Activated CD8-positive, alpha-beta T cell treated with anti-CD3 and anti-CD28 coated beads, Interleukin-2, amount 10 ng/mL, durations not matched to agents 7 days and 5 days (primary cell): Measurements from ENCODE around the gene CDH15. TPM values are rescaled to one million over a fixed set of nuclear protein-coding genes. Genes with fewer than 3 reads are reported as not detected.
"Not testable (repeated sequence)": the region's sequence is repeated elsewhere in the genome, so short reads cannot be mapped to it uniquely, and the experiment has no call there.

ENCODE experiments used
- ATAC-seq: fragments of 150-1000 bp; cut with Tn5 transposase; one replicate; pipeline ENCODE4 v1.10.0; 2021; ENCODE audit warnings: moderate library complexity
- CTCF ChIA-PET: fragments of 350-600 bp; sonication (Branson Sonifier 250); formaldehyde crosslinking; loops from one replicate; lab custom pipeline; 2021; ENCODE audit warnings: antibody characterized with exemption; lab: Charles Lee
- POLR2A ChIA-PET: fragments of 350-600 bp; sonication (Branson Sonifier 250); formaldehyde crosslinking; loops from one replicate; lab custom pipeline; 2021; ENCODE audit warnings: antibody characterized with exemption; lab: Charles Lee
- DNase-seq: peaks from one replicate; pipeline ENCODE4 v3.0.0-alpha.2; 2020
- H3K27ac Mint-ChIP-seq: one replicate; pipeline ENCODE4 v1.8.0; 2021; ENCODE audit warnings: mild to moderate bottlenecking, mixed read lengths
- H3K27me3 Mint-ChIP-seq: one replicate; pipeline ENCODE4 v1.8.0; 2021; ENCODE audit warnings: low read depth, mixed read lengths
- H3K36me3 Mint-ChIP-seq: one replicate; pipeline ENCODE4 v1.8.0; 2021; ENCODE audit warnings: low read depth, mixed read lengths
- H3K4me1 Mint-ChIP-seq: one replicate; pipeline ENCODE4 v1.8.0; 2021; ENCODE audit warnings: low read depth, mixed read lengths
- H3K4me3 Mint-ChIP-seq: one replicate; pipeline ENCODE4 v1.8.0; 2021; ENCODE audit warnings: mild to moderate bottlenecking, mixed read lengths
- H3K9me3 Mint-ChIP-seq: one replicate; pipeline ENCODE4 v1.8.0; 2022; ENCODE audit warnings: mixed read lengths; ENCODE audit not compliant: insufficient read depth
- total RNA-seq, 2 experiments: library from RNA; stranded (reverse); gene quantifications; one replicate each; pipeline ENCODE4 v1.2.3, GENCODE V29; 2021

The CDH15 gene
- total RNA-seq, 2 experiments from 2014 or later, result not detected

- H3K4me1 Mint-ChIP-seq, result peaks cover 5% of the 10 kb centered on the region
- no peak overlapping the region for H3K4me3 Mint-ChIP-seq
- no peaks in the 10 kb centered on the region for H3K9me3 Mint-ChIP-seq
- H3K27me3 Mint-ChIP-seq, result no peaks in the 10 kb centered on the region
- POLR2A ChIA-PET, result no interaction called here
- no peak overlapping the region for H3K27ac Mint-ChIP-seq
- CTCF ChIA-PET, result no interaction called here
- H3K36me3 Mint-ChIP-seq, result no peaks in the 10 kb centered on the region
- DNase-seq (no peak), ATAC-seq (no peak)
Observed at GRCh38 chr16:89178453-89179147, 7.1 kb downstream of the CDH15 start.

GRCh38 chr16:89179148-89179484 lies 7.6 kb downstream of the CDH15 start:
- H3K27ac Mint-ChIP-seq, result no peak overlapping the region
- ChIA-PET POLR2A (interaction anchor here (0.6 kb wide), 1 partner anchor 68 kb away, joined by 3 read pairs; no protein-coding TSS in a partner anchor), CTCF (no interaction called here)
- no peaks in the 10 kb centered on the region for H3K36me3 Mint-ChIP-seq
- H3K4me3 Mint-ChIP-seq, result no peak overlapping the region
- H3K4me1 Mint-ChIP-seq, result peaks cover 5% of the 10 kb centered on the region
- no peak for ATAC-seq
- H3K27me3 Mint-ChIP-seq, result no peaks in the 10 kb centered on the region
- DNase-seq, result no peak
- no peaks in the 10 kb centered on the region for H3K9me3 Mint-ChIP-seq

DNA sequence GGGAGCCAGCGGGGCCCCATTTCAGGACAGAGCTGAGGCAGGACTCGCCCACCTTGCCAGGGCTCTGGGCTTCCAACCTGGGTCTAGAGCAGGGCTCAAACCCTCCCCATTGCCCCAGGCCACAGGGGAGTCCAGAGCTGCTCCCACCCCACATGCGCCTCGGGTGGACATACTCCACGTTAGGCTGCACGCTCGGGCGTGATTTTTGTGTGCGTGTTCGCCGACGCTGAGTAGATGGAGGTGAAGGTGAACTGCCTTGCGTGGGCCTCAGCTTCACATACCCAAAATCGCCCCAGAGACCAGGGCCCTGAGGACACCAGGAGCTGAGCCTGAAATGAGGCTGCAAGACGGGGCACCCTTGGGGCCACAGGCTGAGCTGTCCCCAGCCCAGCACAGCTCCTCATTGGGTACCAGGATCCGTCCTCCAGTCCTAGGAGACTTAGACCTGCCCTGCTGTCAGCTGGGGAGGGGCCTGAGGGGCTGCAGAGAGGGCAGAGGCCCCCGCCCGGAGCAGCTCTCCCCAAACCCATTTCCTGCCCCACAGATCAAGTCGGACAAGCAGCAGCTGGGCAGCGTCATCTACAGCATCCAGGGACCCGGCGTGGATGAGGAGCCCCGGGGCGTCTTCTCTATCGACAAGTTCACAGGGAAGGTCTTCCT lies 8.2 kb downstream of the CDH15 start:
- no peak for DNase-seq
- no peaks in the 10 kb centered on the region for H3K9me3 Mint-ChIP-seq
- no peak overlapping the region for H3K27ac Mint-ChIP-seq
- ATAC-seq, result no peak
- H3K4me1 Mint-ChIP-seq, result peaks cover 5% of the 10 kb centered on the region
- CTCF ChIA-PET, result no interaction called here
- H3K36me3 Mint-ChIP-seq, result no peaks in the 10 kb centered on the region
- no peak overlapping the region for H3K4me3 Mint-ChIP-seq
- no peaks in the 10 kb centered on the region for H3K27me3 Mint-ChIP-seq
- POLR2A ChIA-PET, result interaction anchor here (0.6 kb wide), 1 partner anchor 67 kb away, joined by 3 read pairs; no protein-coding TSS in a partner anchor

GRCh38 chr16:89183463-89183862 lies 11.9 kb downstream of the CDH15 start:
- Mint-ChIP-seq H3K27ac (no peak overlapping the region), H3K36me3 (no peaks in the 10 kb centered on the region), H3K4me3 (no peak overlapping the region), H3K27me3 (no peaks in the 10 kb centered on the region), H3K9me3 (no peaks in the 10 kb centered on the region), H3K4me1 (peaks cover 5% of the 10 kb centered on the region)
- ChIA-PET CTCF (no interaction called here), POLR2A (no interaction called here)
- no peak for DNase-seq
- ATAC-seq, result no peak

DNA sequence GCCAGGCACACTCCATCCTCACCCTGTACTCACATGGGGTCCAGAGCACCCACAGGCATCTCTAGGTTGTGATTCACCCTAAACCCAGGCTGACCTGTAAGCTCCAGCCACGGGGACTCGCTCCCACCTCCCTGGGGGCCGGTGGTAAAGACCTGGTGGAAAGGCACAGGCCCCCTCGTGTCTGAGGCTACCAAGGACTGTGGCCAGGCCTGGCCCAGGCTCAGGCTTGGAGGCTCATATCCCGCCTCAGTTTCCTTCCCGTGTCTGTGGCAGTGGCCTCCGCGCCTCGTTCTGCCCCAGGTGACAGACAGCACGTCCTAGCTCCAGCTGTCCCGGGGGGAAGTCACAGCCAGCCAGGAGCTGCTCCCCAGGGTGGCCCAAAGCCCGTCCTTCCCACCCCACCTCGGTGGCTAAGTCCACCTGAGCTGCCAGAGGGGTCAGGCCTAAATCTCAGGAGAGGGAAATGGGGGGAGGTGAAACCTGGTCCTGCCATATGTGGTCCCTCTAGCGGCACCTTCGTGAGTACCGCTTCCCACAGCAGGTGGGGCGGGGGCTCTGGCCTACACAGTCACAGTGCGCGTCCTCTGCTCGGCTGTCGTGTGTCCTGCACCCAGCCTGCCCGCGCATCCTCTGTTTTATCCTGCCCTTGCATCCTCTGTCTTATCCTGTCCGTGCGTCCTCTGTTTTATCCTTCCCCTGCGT lies 12.6 kb downstream of the CDH15 start:
- Mint-ChIP-seq H3K27ac (no peak overlapping the region), H3K27me3 (no peaks in the 10 kb centered on the region), H3K4me1 (peaks cover 5% of the 10 kb centered on the region), H3K36me3 (no peaks in the 10 kb centered on the region), H3K4me3 (no peak overlapping the region), H3K9me3 (no peaks in the 10 kb centered on the region)
- DNase-seq (no peak), ATAC-seq (no peak)
- ChIA-PET POLR2A (no interaction called here), CTCF (no interaction called here)

DNA sequence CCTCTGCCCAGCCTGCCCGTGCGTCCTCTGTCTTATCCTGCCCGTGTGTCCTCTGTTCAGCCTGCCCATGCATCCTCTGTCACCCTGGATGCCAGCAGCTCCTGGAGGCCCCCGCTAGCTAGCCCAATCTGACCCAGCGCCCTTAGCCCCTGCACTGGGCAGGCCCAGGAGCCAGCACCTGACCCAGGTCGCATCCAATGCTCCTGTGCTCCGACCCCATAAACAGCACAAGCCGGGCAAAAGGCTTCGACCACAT lies 13.1 kb downstream of the CDH15 start:
- ChIA-PET CTCF (no interaction called here), POLR2A (no interaction called here)
- ATAC-seq (no peak), DNase-seq (no peak)
- Mint-ChIP-seq H3K27ac (no peak overlapping the region), H3K9me3 (no peaks in the 10 kb centered on the region), H3K4me3 (no peak overlapping the region), H3K36me3 (no peaks in the 10 kb centered on the region), H3K27me3 (no peaks in the 10 kb centered on the region), H3K4me1 (peaks cover 5% of the 10 kb centered on the region)

- Mint-ChIP-seq H3K4me3 (no peak overlapping the region), H3K27ac (no peak overlapping the region), H3K36me3 (no peaks in the 10 kb centered on the region), H3K27me3 (no peaks in the 10 kb centered on the region), H3K9me3 (no peaks in the 10 kb centered on the region), H3K4me1 (peaks cover 5% of the 10 kb centered on the region)
- ChIA-PET CTCF (no interaction called here), POLR2A (no interaction called here)
- peak; percentile 69 for DNase-seq
- peak; percentile 57 for ATAC-seq
Observed at GRCh38 chr16:89184933-89185794, 13.6 kb downstream of the CDH15 start.

DNA sequence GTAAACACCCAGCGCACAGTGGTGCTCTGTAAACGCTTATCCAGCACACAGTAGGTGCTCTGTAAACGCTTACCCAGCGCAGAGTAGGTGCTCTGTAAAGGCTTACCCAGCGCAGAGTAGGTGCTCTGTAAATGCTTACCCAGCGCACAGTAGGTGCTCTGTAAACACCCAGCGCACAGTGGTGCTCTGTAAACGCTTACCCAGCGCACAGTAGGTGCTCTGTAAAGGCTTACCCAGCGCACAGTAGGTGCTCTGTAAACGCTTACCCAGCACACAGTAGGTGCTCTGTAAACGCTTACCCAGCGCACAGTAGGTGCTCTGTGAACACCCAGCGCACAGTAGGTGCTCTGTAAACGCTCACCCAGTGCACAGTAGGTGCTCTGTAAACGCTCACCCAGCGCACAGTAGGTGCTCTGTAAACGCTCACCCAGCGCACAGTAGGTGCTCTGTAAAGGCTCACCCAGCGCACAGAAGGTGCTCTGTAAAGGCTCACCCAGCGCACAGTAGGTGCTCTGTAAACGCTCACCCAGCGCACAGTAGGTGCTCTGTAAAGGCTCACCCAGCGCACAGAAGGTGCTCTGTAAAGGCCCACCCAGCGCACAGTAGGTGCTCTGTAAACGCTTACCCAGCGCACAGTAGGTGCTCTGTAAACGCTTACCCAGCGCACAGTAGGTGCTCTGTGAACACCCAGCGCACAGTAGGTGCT lies 14.5 kb downstream of the CDH15 start:
- CTCF ChIA-PET, H3K27ac Mint-ChIP-seq, H3K4me3 Mint-ChIP-seq, H3K27me3 Mint-ChIP-seq, H3K36me3 Mint-ChIP-seq, H3K4me1 Mint-ChIP-seq, DNase-seq, H3K9me3 Mint-ChIP-seq, ATAC-seq: not testable (repeated sequence)
- POLR2A ChIA-PET, result interaction anchor here (0.7 kb wide), 1 partner anchor 687 kb away, joined by 4 read pairs; the partner anchor contains the start of gene TCF25

DNA sequence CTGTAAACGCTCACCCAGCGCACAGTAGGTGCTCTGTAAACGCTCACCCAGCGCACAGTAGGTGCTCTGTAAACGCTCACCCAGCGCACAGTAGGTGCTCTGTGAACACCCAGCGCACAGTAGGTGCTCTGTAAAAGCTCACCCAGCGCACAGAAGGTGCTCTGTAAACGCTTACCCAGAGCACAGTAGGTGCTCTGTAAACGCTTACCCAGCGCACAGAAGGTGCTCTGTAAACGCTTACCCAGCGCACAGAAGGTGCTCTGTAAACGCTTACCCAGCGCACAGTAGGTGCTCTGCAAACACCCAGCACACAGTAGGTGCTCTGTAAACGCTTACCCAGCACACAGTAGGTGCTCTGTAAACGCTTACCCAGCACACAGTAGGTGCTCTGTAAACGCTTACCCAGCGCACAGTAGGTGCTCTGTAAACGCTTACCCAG lies 15.1 kb downstream of the CDH15 start:
- H3K36me3 Mint-ChIP-seq, CTCF ChIA-PET, ATAC-seq, DNase-seq, H3K27me3 Mint-ChIP-seq, H3K9me3 Mint-ChIP-seq, H3K4me3 Mint-ChIP-seq, H3K4me1 Mint-ChIP-seq, H3K27ac Mint-ChIP-seq: not testable (repeated sequence)
- POLR2A ChIA-PET, result interaction anchor here (0.7 kb wide), 1 partner anchor 687 kb away, joined by 4 read pairs; the partner anchor contains the start of gene TCF25

DNA sequence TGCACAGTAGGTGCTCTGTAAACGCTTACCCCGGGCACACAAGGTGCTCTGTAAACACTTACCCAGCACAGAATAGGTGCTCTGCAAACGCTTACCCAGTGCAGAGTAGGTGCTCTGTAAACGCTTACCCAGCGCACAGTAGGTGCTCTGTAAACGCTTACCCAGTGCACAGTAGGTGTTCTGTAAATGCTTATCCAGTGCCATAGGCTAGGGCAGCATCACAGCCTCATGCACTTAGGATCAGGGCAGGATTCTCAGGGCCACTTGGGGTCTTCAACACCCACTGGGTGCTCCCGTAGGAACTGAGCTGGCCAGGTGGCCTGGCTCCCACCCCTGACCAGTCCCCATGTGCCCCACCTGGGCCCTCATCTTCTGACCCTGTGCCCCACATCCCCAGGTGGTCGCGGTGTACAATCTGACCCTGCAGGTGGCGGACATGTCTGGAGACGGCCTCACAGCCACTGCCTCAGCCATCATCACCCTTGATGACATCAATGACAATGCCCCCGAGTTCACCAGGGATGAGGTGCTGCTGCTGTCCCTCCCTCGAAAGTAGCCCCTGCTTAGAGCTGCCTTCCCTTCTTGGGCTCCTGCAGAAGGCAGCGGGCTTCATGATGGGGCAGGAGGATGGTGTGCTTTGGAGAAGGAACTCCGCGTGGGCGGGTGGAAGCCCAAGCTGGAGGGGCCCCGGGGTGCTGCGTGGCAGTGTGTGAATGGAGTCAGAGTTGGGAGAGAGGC lies 15.7 kb downstream of the CDH15 start:
- ChIA-PET POLR2A (interaction anchor here (0.6 kb wide), 2 partner anchors 17 to 247 kb away, joined by 3 read pairs; no protein-coding TSS in a partner anchor), CTCF (no interaction called here)
- Mint-ChIP-seq H3K36me3 (no peaks in the 10 kb centered on the region), H3K9me3 (no peaks in the 10 kb centered on the region), H3K27me3 (peaks cover 5% of the 10 kb centered on the region), H3K4me3 (peak overlapping the region; percentile 31), H3K27ac (peak overlapping the region; percentile 67), H3K4me1 (peaks cover 3% of the 10 kb centered on the region)
- ATAC-seq (peak; percentile 55), DNase-seq (peak; percentile 71)
